Panc1 (cell line): ENCODE results near the gene ST3GAL2. TPM values are rescaled to one million over a fixed set of nuclear protein-coding genes. Genes with fewer than 3 reads are reported as not detected.

Source experiments
- ATAC-seq: fragments of 200-7000 bp; cut with Tn5 transposase; 2 replicates; pipeline ENCODE4 v1.9.1; 2020; ENCODE audit warnings: mild to moderate bottlenecking, moderate library complexity
- BruUV-seq: library from RNA; stranded (reverse); fragments of 400-500 nt; replicated peaks from 2 replicates; lab custom pipeline; 2021; lab: Mats Ljungman, UMichigan
- CTCF ChIA-PET: fragments of 300-600 bp; sonication (Branson Sonifier 250); formaldehyde crosslinking; loops from one replicate; lab custom pipeline; 2022; ENCODE audit warnings: antibody characterized with exemption; lab: Charles Lee
- POLR2A ChIA-PET: fragments of 300-600 bp; sonication (Branson Sonifier 250); formaldehyde crosslinking; loops from one replicate; lab custom pipeline; 2022; ENCODE audit warnings: antibody characterized with exemption; lab: Charles Lee
- DNase-seq: peaks from one replicate; pipeline ENCODE4 v3.0.0-alpha.2; 2010; ENCODE audit warnings: low read depth, low spot score
- H3K27ac ChIP-seq: 2 replicates; pipeline ENCODE4 v1.5.1; 2011; ENCODE audit warnings: mild to moderate bottlenecking, low read length, inconsistent platforms
- H3K27me3 ChIP-seq: fragments of 200-500 bp; sonication (Bioruptor generic); 2 replicates; pipeline ENCODE4 v1.6.0; 2014; ENCODE audit warnings: low read length, inconsistent platforms; ENCODE audit not compliant: control insufficient read depth, insufficient read depth
- H3K36me3 ChIP-seq: fragments of 200-500 bp; sonication (Bioruptor generic); 2 replicates; pipeline ENCODE4 v1.5.1; 2014; ENCODE audit warnings: inconsistent platforms, mild to moderate bottlenecking, low read length, moderate library complexity; ENCODE audit not compliant: control insufficient read depth, insufficient read depth
- H3K4me1 ChIP-seq: 2 replicates; pipeline ENCODE4 v1.5.1; 2011; ENCODE audit warnings: inconsistent platforms, mild to moderate bottlenecking, low read length, moderate library complexity; ENCODE audit not compliant: control insufficient read depth, insufficient read depth
- H3K4me3 ChIP-seq, 2 experiments: 2 replicates each; pipeline ENCODE4 v1.5.1; 2011 to 2012; ENCODE audit warnings: low read depth in 2 of 2, low read length in 2 of 2, mild to moderate bottlenecking in 2 of 2, inconsistent platforms in 1 of 2, moderate library complexity in 1 of 2
- H3K9me3 ChIP-seq: fragments of 200-500 bp; sonication (Bioruptor generic); 2 replicates; pipeline ENCODE4 v1.5.1; 2014; ENCODE audit warnings: low read depth, mild to moderate bottlenecking, inconsistent platforms, low read length, moderate library complexity; ENCODE audit not compliant: control insufficient read depth, insufficient read depth
- POLR2AphosphoS5 ChIP-seq: IDR thresholded peaks from 2 replicates; pipeline ENCODE4 v1.6.1; 2012; ENCODE audit warnings: mild to moderate bottlenecking, low read depth, low read length, moderate library complexity
- SIN3A ChIP-seq: IDR thresholded peaks from 2 replicates; pipeline ENCODE4 v1.6.1; 2012; ENCODE audit warnings: low read depth, mild to moderate bottlenecking, low read length, moderate library complexity, borderline replicate concordance; ENCODE audit not compliant: insufficient read depth
- TCF7L2 ChIP-seq: IDR thresholded peaks from 2 replicates; pipeline ENCODE4 v1.6.1; 2011; ENCODE audit warnings: mild to moderate bottlenecking, low read depth, low read length, inconsistent platforms
- in situ Hi-C: cut with HindIII; loops from 2 replicates; pipeline ENCODE4 v1.10.0; 2016; ENCODE audit warnings: low sequenced_read_pairs, low pct_unique_long_range_greater_than_20kb
- intact Hi-C: fragments of 100-400 bp; cut with micrococcal nuclease; formaldehyde crosslinking; loops from one replicate; pipeline ENCODE4 v1.10.0; 2022; ENCODE audit not compliant: unreplicated experiment
- total RNA-seq: library from RNA; stranded (reverse); gene quantifications from one replicate; pipeline ENCODE4 v1.2.1, GENCODE V29; 2021; ENCODE audit not compliant: unreplicated experiment
- TF ChIP-seq, protein P1 (sequence below): fragments of 450-650 bp; IDR thresholded peaks from 2 replicates; pipeline ENCODE4 v1.5.1; 2017; ENCODE audit warnings: mild to moderate bottlenecking
- TF ChIP-seq, protein P2 (sequence below), 2 experiments: IDR thresholded peaks; 2 replicates each; pipeline ENCODE4 v1.6.1; 2011 to 2012; ENCODE audit warnings: low read depth in 2 of 2, control low read depth in 1 of 2, low read length in 1 of 2, mild to moderate bottlenecking in 1 of 2, moderate library complexity in 1 of 2; ENCODE audit not compliant: insufficient read depth in 1 of 2

The ST3GAL2 gene
- total RNA-seq, 1 experiment from 2014 or later: 84.2 TPM

DNA sequence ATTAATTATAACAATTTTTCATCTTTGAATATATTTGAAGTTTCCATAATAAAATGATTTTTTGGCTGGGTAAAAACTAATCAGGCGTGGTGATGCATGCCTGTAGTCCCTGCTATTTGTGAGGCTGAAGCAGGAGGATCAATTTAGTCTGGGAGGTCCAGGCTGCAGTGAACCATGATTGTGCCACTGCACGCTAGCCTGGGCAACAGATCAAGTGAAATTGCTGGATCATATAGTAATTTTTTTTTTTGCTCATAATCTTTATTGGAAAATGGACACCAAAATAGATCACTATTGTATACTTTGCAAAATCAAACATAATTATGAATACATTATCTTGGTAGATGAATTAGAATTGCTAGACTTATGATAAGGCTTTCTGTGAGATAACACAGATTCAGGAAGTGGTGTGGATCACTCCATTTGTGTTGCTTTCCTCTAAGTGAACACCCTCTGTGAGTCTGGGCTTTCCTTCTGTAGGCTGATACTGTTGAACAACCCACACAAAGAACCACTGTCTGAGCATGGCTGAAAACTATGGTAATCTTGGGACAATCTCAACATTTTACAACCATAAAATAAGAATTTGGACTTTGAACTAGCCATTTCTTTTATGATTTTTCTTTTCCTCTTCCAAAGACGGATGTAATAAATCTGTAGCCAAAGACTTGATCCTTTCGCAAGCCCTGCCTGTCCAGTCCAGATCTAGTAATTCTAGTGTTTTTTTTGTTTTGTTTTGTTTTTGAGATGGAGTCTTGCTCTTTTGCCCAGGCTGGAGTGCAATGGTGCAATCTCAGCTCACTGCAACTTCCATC lies 5.6 kb upstream of the ST3GAL2 start:
- no peak overlapping the region for H3K27ac ChIP-seq
- H3K27me3 ChIP-seq: no peaks in the 10 kb centered on the region
- no TSS peak for BruUV-seq
- no peaks in the 10 kb centered on the region for H3K36me3 ChIP-seq
- no peaks in the 10 kb centered on the region for H3K9me3 ChIP-seq
- ChIA-PET CTCF (no interaction called here), POLR2A (no interaction called here)
- peaks cover 6% of the 10 kb centered on the region for H3K4me1 ChIP-seq
- TF ChIP-seq, protein P1, sequence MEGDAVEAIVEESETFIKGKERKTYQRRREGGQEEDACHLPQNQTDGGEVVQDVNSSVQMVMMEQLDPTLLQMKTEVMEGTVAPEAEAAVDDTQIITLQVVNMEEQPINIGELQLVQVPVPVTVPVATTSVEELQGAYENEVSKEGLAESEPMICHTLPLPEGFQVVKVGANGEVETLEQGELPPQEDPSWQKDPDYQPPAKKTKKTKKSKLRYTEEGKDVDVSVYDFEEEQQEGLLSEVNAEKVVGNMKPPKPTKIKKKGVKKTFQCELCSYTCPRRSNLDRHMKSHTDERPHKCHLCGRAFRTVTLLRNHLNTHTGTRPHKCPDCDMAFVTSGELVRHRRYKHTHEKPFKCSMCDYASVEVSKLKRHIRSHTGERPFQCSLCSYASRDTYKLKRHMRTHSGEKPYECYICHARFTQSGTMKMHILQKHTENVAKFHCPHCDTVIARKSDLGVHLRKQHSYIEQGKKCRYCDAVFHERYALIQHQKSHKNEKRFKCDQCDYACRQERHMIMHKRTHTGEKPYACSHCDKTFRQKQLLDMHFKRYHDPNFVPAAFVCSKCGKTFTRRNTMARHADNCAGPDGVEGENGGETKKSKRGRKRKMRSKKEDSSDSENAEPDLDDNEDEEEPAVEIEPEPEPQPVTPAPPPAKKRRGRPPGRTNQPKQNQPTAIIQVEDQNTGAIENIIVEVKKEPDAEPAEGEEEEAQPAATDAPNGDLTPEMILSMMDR: no peak
- DNase-seq (no peak), ATAC-seq (no peak)
- no peak overlapping the region for H3K4me3 ChIP-seq
- in situ Hi-C loops: no loop called here
- intact Hi-C loops: no loop called here

DNA sequence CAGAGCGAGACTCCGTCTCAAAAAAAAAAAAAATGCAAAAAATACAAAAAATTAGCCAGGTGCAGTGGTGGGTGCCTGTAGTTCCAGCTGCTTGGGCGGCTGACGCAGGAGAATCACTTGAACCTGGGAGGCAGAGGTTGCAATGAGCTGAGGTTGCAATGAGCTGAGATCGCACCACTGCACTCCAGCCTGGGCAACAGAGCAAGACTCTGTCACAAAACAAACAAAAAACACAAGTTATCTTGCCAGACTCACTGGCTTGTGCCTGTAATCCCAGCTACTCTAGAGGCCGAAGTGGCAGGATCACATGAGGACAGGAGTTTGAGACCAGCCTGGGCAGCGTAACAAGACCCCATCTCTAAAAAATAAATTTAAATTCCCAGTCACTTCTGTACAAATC lies 3.4 kb upstream of the ST3GAL2 start:
- no peak for TF ChIP-seq TCF7L2
- TF ChIP-seq SIN3A: no peak
- TF ChIP-seq, protein P2, sequence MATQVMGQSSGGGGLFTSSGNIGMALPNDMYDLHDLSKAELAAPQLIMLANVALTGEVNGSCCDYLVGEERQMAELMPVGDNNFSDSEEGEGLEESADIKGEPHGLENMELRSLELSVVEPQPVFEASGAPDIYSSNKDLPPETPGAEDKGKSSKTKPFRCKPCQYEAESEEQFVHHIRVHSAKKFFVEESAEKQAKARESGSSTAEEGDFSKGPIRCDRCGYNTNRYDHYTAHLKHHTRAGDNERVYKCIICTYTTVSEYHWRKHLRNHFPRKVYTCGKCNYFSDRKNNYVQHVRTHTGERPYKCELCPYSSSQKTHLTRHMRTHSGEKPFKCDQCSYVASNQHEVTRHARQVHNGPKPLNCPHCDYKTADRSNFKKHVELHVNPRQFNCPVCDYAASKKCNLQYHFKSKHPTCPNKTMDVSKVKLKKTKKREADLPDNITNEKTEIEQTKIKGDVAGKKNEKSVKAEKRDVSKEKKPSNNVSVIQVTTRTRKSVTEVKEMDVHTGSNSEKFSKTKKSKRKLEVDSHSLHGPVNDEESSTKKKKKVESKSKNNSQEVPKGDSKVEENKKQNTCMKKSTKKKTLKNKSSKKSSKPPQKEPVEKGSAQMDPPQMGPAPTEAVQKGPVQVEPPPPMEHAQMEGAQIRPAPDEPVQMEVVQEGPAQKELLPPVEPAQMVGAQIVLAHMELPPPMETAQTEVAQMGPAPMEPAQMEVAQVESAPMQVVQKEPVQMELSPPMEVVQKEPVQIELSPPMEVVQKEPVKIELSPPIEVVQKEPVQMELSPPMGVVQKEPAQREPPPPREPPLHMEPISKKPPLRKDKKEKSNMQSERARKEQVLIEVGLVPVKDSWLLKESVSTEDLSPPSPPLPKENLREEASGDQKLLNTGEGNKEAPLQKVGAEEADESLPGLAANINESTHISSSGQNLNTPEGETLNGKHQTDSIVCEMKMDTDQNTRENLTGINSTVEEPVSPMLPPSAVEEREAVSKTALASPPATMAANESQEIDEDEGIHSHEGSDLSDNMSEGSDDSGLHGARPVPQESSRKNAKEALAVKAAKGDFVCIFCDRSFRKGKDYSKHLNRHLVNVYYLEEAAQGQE (IDR thresholded peaks at IDR 0.05; ENCODE audit: insufficient read depth in 1 of 2, low read depth in 2 of 2, low read length in 1 of 2): no peak
- TF ChIP-seq, protein P1: no peak
- no peak for TF ChIP-seq POLR2AphosphoS5
- H3K4me3 ChIP-seq: no peak overlapping the region
- no TSS peak for BruUV-seq
- H3K36me3 ChIP-seq: no peaks in the 10 kb centered on the region; the same call in 1 of the 2 replicates
- ATAC-seq: no peak
- H3K4me1 ChIP-seq: peaks cover 6% of the 10 kb centered on the region
- no peak overlapping the region for H3K27ac ChIP-seq
- H3K9me3 ChIP-seq: no peaks in the 10 kb centered on the region
- intact Hi-C loops: no loop called here
- CTCF ChIA-PET: no interaction called here
- no peaks in the 10 kb centered on the region for H3K27me3 ChIP-seq
- in situ Hi-C loops: no loop called here
- DNase-seq: no peak
- POLR2A ChIA-PET: interaction anchor here (0.6 kb wide), 1 partner anchor 11 kb away, joined by 7 read pairs; no protein-coding TSS in a partner anchor
